CD8-positive, alpha-beta memory T cell (primary cell): ENCODE data around the gene EEF1AKMT3. TPM values are rescaled to one million over a fixed set of nuclear protein-coding genes. Genes with fewer than 3 reads are reported as not detected.

Experiments
- CTCF ChIA-PET: fragments of 350-600 bp; sonication (Branson Sonifier 250); formaldehyde crosslinking; loops from one replicate; lab custom pipeline; 2021; ENCODE audit warnings: antibody characterized with exemption; lab: Charles Lee
- POLR2A ChIA-PET: fragments of 350-600 bp; sonication (Branson Sonifier 250); formaldehyde crosslinking; loops from one replicate; lab custom pipeline; 2021; ENCODE audit warnings: antibody characterized with exemption; lab: Charles Lee
- DNase-seq, 5 donors: peaks; one replicate each; pipeline versions ENCODE4 v3.0.0 to v3.0.0-alpha.2; 2020 to 2022; ENCODE audit warnings: mixed read lengths in 1 of 5
- H3K27ac ChIP-seq: one replicate; pipeline ENCODE4 v1.7.0; 2013; ENCODE audit warnings: low read depth, mild to moderate bottlenecking, low read length, moderate library complexity
- H3K27me3 ChIP-seq: 2 replicates; pipeline ENCODE4 v1.7.0; 2013; ENCODE audit warnings: low read length, mild to moderate bottlenecking; ENCODE audit not compliant: insufficient read depth, poor library complexity, severe bottlenecking
- H3K36me3 ChIP-seq: 2 replicates; pipeline ENCODE4 v1.7.0; 2013; ENCODE audit warnings: mild to moderate bottlenecking, low read length, moderate library complexity; ENCODE audit not compliant: insufficient read depth
- H3K4me1 ChIP-seq: 2 replicates; pipeline ENCODE4 v1.7.0; 2013; ENCODE audit warnings: mild to moderate bottlenecking, low read length, moderate library complexity; ENCODE audit not compliant: insufficient read depth
- H3K4me3 ChIP-seq: 2 replicates; pipeline ENCODE4 v1.7.0; 2013; ENCODE audit warnings: mild to moderate bottlenecking, low read length
- H3K9me3 ChIP-seq: 2 replicates; pipeline ENCODE4 v1.7.0; 2013; ENCODE audit warnings: mild to moderate bottlenecking, low read length
- H3K27ac Mint-ChIP-seq, 8 donors: one replicate each; pipeline ENCODE4 v1.8.0; 2020 to 2021; ENCODE audit warnings: mixed read lengths in 8 of 8, mild to moderate bottlenecking in 6 of 8, inconsistent platforms in 3 of 8, moderate library complexity in 3 of 8
- H3K27me3 Mint-ChIP-seq, 2 donors: one replicate each; pipeline ENCODE4 v1.8.0; 2020 to 2021; ENCODE audit warnings: mixed read lengths in 2 of 2, mild to moderate bottlenecking in 1 of 2, moderate library complexity in 1 of 2
- H3K36me3 Mint-ChIP-seq, 3 donors: one replicate each; pipeline ENCODE4 v1.8.0; 2020 to 2021; ENCODE audit warnings: mixed read lengths in 3 of 3, inconsistent platforms in 1 of 3, mild to moderate bottlenecking in 1 of 3
- H3K4me1 Mint-ChIP-seq, 3 donors: one replicate each; pipeline ENCODE4 v1.8.0; 2020 to 2021; ENCODE audit warnings: mixed read lengths in 3 of 3, inconsistent platforms in 1 of 3, mild to moderate bottlenecking in 1 of 3
- H3K4me3 Mint-ChIP-seq, 7 donors: one replicate each; pipeline ENCODE4 v1.8.0; 2020 to 2021; ENCODE audit warnings: mixed read lengths in 7 of 7, mild to moderate bottlenecking in 6 of 7, moderate library complexity in 4 of 7, inconsistent platforms in 2 of 7
- H3K9me3 Mint-ChIP-seq, 5 donors: one replicate each; pipeline ENCODE4 v1.8.0; 2020 to 2022; ENCODE audit warnings: mixed read lengths in 5 of 5, mild to moderate bottlenecking in 3 of 5, moderate library complexity in 2 of 5, inconsistent platforms in 1 of 5
- polyA plus RNA-seq: library from polyadenylated mRNA; unstranded; fragments of 300-500 nt; fragmentation: Illumina TruSeq; gene quantifications from one replicate; pipeline ENCODE4 v1.2.3, GENCODE V29; 2021
- total RNA-seq, 2 experiments: library from RNA; stranded (reverse); gene quantifications; one replicate each; pipeline ENCODE4 v1.2.3, GENCODE V29; 2021

The EEF1AKMT3 gene
- total and polyA plus RNA-seq, 3 experiments from 2014 or later = 3.3 to 3.9 (median 3.5) TPM

DNA sequence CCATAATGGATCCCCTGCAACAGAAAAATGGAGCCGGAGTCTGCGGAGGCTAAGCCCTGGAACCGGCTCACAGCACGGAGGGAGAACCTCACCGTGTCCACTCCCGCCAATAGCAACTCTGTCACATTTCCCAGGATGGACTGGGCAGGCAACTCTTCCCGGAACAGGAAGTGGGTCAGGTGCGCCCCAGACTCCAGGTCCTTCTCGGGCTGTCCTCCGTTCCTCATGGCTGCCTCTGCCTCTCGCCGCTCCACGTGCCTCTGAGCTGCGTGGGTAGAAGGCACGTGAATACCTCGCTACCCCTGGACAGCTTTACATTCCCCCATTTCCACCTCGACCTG lies 7.8 kb upstream of the EEF1AKMT3 start:
- H3K9me3 ChIP-seq = no peaks in the 10 kb centered on the region
- ChIA-PET POLR2A (no interaction called here), CTCF (interaction anchor here (0.8 to 4.8 kb wide), 9 partner anchors 8 to 140 kb away, joined by 3 to 37 read pairs (median 4); partner anchors contain the start of genes MARCHF9 and TSFM)
- Mint-ChIP-seq H3K27me3 (peaks cover 30 to 33% of the 10 kb centered on the region in 2 donors), H3K9me3 (peaks cover 0 to 6% (median 0%) of the 10 kb centered on the region in 5 donors), H3K27ac (peak overlapping the region in 1 of 8 donors; percentile 3), H3K36me3 (peaks cover under 1 to 16% (median 6%) of the 10 kb centered on the region in 3 donors), H3K4me1 (peaks cover 24 to 36% (median 26%) of the 10 kb centered on the region in 3 donors), H3K4me3 (peak overlapping the region; percentile 83 to 90 (median 85))
- H3K27me3 ChIP-seq = peaks cover 18% of the 10 kb centered on the region
- H3K4me3 ChIP-seq = peak overlapping the region; percentile 70
- H3K36me3 ChIP-seq = peaks cover 4% of the 10 kb centered on the region
- H3K27ac ChIP-seq = no peak overlapping the region
- DNase-seq = no peak
- H3K4me1 ChIP-seq = peaks cover 24% of the 10 kb centered on the region

- Mint-ChIP-seq H3K27ac (peak overlapping the region in 4 of 8 donors; percentile 29 to 95 (median 82)), H3K4me1 (peaks cover 19 to 30% (median 21%) of the 10 kb centered on the region in 3 donors), H3K36me3 (peaks cover 0 to 15% (median 10%) of the 10 kb centered on the region in 3 donors), H3K9me3 (peaks cover 0 to 6% (median 0%) of the 10 kb centered on the region in 5 donors), H3K4me3 (peak overlapping the region; percentile 83 to 90 (median 85)), H3K27me3 (peaks cover 30 to 33% of the 10 kb centered on the region in 2 donors)
- Histone ChIP-seq H3K27me3 (peaks cover 18% of the 10 kb centered on the region), H3K36me3 (peaks cover 4% of the 10 kb centered on the region), H3K27ac (no peak overlapping the region), H3K4me1 (peaks cover 24% of the 10 kb centered on the region), H3K9me3 (no peaks in the 10 kb centered on the region), H3K4me3 (peak overlapping the region; percentile 70)
- ChIA-PET CTCF (interaction anchor here (0.8 to 4.8 kb wide), 9 partner anchors 9 to 139 kb away, joined by 3 to 37 read pairs (median 4); partner anchors contain the start of genes MARCHF9 and TSFM), POLR2A (no interaction called here)
- DNase-seq = peak in 4 of 5 donors; percentile 32 to 67 (median 41)
These were observed 7.3 kb upstream of the EEF1AKMT3 start for GRCh38 chr12:57765003-57765697.

DNA sequence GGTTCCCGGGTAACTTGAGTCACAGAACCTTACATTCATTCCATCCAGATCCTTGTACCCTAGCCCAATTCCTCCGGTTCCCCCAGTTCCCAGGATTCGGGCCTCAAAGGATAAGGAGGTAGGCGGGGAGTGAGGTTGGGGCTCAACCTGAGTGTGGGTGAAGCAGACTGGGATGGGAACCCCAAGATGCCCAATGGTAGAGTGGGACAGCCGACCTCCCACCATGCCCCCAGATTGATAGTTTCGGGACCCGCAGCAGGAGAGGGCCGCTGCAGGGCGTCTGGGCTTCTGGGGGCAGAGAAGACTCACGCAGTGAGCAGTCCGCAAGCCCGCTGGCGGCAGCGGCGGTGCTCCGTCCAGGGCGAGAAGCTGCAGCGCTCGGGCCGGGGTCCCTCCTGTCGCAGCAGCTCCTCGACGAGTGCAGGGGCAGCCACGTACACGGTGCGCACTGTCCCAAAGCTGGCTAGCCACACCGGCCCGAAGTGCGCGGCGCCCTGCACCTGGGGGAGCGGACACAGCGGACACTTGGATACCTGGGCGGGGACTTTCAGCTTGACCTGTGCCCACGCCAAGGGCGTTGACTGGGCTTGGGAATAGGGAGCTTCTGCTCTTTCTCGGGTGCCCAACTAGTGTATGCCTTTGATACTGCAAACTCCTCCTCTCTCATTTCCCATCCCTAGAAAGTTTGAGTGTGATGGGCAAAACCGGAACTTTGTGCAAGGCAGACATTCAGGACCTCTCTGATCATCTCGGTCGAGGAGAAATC lies 6.5 kb upstream of the EEF1AKMT3 start:
- H3K36me3 ChIP-seq = peaks cover under 1% of the 10 kb centered on the region
- H3K4me3 Mint-ChIP-seq = peak overlapping the region; percentile 83 to 90 (median 85)
- H3K27me3 ChIP-seq = peaks cover 18% of the 10 kb centered on the region
- peak overlapping the region; percentile 70 for H3K4me3 ChIP-seq
- no peak overlapping the region for H3K27ac ChIP-seq
- POLR2A ChIA-PET = interaction anchor here (0.5 to 1.8 kb wide), 2 partner anchors 11 to 50 kb away, joined by 11 to 12 read pairs; partner anchors contain the start of gene MARCHF9
- peaks cover 0 to 6% (median 0%) of the 10 kb centered on the region in 5 donors for H3K9me3 Mint-ChIP-seq
- H3K27ac Mint-ChIP-seq = peak overlapping the region in 4 of 8 donors; percentile 13 to 86 (median 57)
- peaks cover 0 to 14% (median 10%) of the 10 kb centered on the region in 3 donors for H3K36me3 Mint-ChIP-seq
- H3K4me1 ChIP-seq = peaks cover 24% of the 10 kb centered on the region
- peaks cover 30 to 33% of the 10 kb centered on the region in 2 donors for H3K27me3 Mint-ChIP-seq
- DNase-seq = no peak
- H3K9me3 ChIP-seq = no peaks in the 10 kb centered on the region
- H3K4me1 Mint-ChIP-seq = peaks cover 24 to 31% (median 24%) of the 10 kb centered on the region in 3 donors
- CTCF ChIA-PET = interaction anchor here (1.3 to 4.8 kb wide), 4 partner anchors 10 to 138 kb away, joined by 5 to 37 read pairs (median 9); partner anchors contain the start of gene MARCHF9

- Mint-ChIP-seq H3K4me1 (peaks cover 30 to 39% (median 32%) of the 10 kb centered on the region in 3 donors), H3K4me3 (peak within 1 kb of the TSS; percentile 83 to 90 (median 85)), H3K27ac (peak within 1 kb of the TSS in 3 of 8 donors; percentile 13 to 86 (median 44)), H3K27me3 (peaks cover 30 to 33% of the 10 kb centered on the region in 2 donors), H3K36me3 (peaks cover 0 to 12% (median 10%) of the 10 kb centered on the region in 3 donors), H3K9me3 (peaks cover 0 to 6% (median 0%) of the 10 kb centered on the region in 5 donors)
- no peak for DNase-seq
- ChIA-PET CTCF (interaction anchor here (2.4 to 4.8 kb wide), 3 partner anchors 11 to 15 kb away, joined by 8 to 37 read pairs (median 10); partner anchors contain the start of gene MARCHF9), POLR2A (interaction anchor here (0.5 to 1.8 kb wide), 2 partner anchors 12 to 50 kb away, joined by 11 to 12 read pairs; partner anchors contain the start of gene MARCHF9)
- H3K27ac ChIP-seq = no peak within 1 kb of the TSS
- peak within 1 kb of the TSS; percentile 70 for H3K4me3 ChIP-seq
- peaks cover 18% of the 10 kb centered on the region for H3K27me3 ChIP-seq
- H3K36me3 ChIP-seq = no peaks in the 10 kb centered on the region
- peaks cover 29% of the 10 kb centered on the region for H3K4me1 ChIP-seq
- no peaks in the 10 kb centered on the region for H3K9me3 ChIP-seq
These were observed 5.7 kb upstream of the EEF1AKMT3 start, which contains the start of gene CYP27B1 for GRCh38 chr12:57766464-57767304. Gene CYP27B1, minus strand, starts transcription at chr12:57767078. Its CDS starts 37 bp downstream, at chr12:57767041.

DNA sequence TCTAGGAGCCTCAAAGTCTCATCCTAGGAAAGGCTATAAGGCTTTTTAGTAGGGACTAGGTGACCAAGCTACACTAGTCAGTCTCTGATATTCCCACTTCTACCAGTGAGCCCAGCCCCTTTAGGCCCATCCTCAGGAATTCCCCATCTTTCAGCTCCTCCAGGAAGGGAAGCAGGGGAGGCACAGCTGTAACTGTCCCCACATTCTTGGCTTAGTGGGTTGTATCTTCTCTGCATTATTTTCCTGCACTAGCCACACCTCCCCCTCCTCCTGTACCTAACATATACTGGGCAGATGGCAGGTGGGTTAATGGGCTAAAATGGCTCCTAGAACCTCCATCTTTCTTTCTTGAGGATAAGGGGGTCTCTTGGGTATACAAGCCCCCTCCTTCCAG lies 5.1 kb upstream of the EEF1AKMT3 start:
- Mint-ChIP-seq H3K36me3 (peaks cover 0 to 15% (median 10%) of the 10 kb centered on the region in 3 donors), H3K4me1 (peaks cover 34 to 44% (median 35%) of the 10 kb centered on the region in 3 donors), H3K27me3 (peaks cover 30 to 33% of the 10 kb centered on the region in 2 donors), H3K9me3 (peaks cover 0 to 6% (median 0%) of the 10 kb centered on the region in 5 donors), H3K4me3 (peak overlapping the region in 4 of 7 donors; percentile 5 to 90 (median 84)), H3K27ac (no peak overlapping the region)
- Histone ChIP-seq H3K9me3 (no peaks in the 10 kb centered on the region), H3K27me3 (peaks cover 18% of the 10 kb centered on the region), H3K4me3 (no peak overlapping the region), H3K4me1 (peaks cover 29% of the 10 kb centered on the region), H3K36me3 (no peaks in the 10 kb centered on the region), H3K27ac (no peak overlapping the region)
- no peak for DNase-seq
- ChIA-PET POLR2A (interaction anchor here (0.6 to 1.8 kb wide), 2 partner anchors 12 to 15 kb away, joined by 3 to 12 read pairs; partner anchors contain the start of genes CDK4 and MARCHF9), CTCF (interaction anchor here (1.0 to 4.8 kb wide), 2 partner anchors 11 to 137 kb away, joined by 3 to 37 read pairs; partner anchors contain the start of gene MARCHF9)

GRCh38 chr12:57767876-57768275 lies 4.5 kb upstream of the EEF1AKMT3 start:
- no peaks in the 10 kb centered on the region for H3K9me3 ChIP-seq
- POLR2A ChIA-PET = interaction anchor here (0.6 to 1.8 kb wide), 2 partner anchors 13 to 16 kb away, joined by 3 to 12 read pairs; partner anchors contain the start of genes CDK4 and MARCHF9
- H3K36me3 Mint-ChIP-seq = peaks cover 0 to 16% (median 10%) of the 10 kb centered on the region in 3 donors
- no peak overlapping the region for H3K27ac ChIP-seq
- CTCF ChIA-PET = interaction anchor here (1.0 to 4.8 kb wide), 2 partner anchors 12 to 137 kb away, joined by 3 to 37 read pairs; partner anchors contain the start of gene MARCHF9
- no peak overlapping the region for H3K27ac Mint-ChIP-seq
- no peak for DNase-seq
- H3K9me3 Mint-ChIP-seq = peaks cover 0 to 6% (median 0%) of the 10 kb centered on the region in 5 donors
- H3K36me3 ChIP-seq = no peaks in the 10 kb centered on the region
- peaks cover 30 to 33% of the 10 kb centered on the region in 2 donors for H3K27me3 Mint-ChIP-seq
- H3K27me3 ChIP-seq = peaks cover 18% of the 10 kb centered on the region
- H3K4me1 Mint-ChIP-seq = peaks cover 35 to 46% (median 37%) of the 10 kb centered on the region in 3 donors
- H3K4me1 ChIP-seq = peaks cover 34% of the 10 kb centered on the region
- H3K4me3 ChIP-seq = no peak overlapping the region
- peak overlapping the region in 1 of 7 donors; percentile 83 for H3K4me3 Mint-ChIP-seq
